HUDEP-2 (cell line): Measurements from ENCODE around the gene RTN3.

Experiments
- DNase-seq, 76 experiments: peaks; one replicate each; lab custom pipeline; 2025; ENCODE audit not compliant: unreplicated experiment in 76 of 76; lab: John Stamatoyannopoulos, UW

RTN3 gene

DNA sequence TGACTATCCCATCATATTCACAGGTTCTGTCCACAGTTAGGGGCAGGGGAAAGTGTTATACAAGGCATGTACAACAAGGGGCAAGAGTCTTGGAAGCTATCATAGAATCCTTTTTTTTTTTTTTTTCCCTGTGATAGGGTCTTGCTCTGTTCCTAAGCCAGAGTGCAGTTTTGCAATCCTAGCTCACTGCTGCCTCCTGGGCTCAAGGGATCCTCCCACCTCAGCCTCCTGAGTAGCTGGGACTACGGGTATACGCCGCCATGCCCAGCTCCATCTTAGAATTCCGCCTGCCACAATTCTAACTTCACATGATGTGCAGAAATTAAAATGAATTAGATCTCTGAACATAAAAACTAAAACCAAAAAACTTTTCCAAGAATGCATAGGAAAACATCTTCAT is 55.6 kb downstream of the RTN3 start:
- DNase-seq = no peak

- DNase-seq = peak in 9 of 76 experiments; percentile 2 to 14 (median 10)
Observed at GRCh38 chr11:63737718-63738117, 56.4 kb downstream of the RTN3 start.

GRCh38 chr11:63738720-63739360 is 57.5 kb downstream of the RTN3 start:
- DNase-seq = peak in 54 of 76 experiments; percentile 2 to 71 (median 31)

DNA sequence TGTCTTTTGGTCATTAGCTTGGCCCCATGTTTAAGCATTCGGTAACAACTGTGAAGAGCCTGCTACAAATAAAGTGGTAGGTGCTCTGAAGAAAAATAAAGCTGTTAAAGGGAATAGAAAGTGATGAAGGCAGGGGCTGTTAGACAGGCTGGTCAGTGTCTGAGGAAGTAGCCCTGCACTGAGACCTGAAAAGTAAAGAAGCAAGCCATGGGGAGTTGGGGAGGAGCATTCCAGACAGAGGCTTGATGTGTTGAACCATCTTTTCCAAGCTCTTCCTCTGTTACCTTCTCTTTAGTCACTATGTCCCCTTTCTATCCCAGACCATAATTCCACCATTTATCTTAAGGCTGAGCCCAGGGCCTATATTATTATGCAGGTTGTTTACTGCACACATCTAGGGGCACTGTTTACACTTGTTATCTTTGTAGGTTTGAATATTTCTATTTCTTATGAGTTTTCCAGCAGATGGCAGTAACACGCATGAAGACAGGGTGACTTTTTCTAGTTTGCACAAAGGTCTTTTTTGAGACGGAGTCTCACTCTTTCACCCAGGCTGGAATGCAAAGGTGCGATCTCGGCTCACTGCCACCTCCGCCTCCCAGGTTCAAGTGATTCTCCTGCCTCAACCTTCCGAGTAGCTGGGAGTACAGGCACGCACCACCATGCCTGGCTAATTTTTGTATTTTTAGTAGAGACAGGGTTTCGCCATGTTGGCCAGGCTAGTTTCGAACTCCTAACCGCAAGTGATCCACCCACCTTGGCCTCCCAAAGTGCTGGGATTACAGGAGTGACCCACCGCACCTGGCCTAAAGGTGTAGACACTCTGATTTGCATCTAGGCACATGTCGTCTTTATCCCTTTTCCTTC is 64.2 kb downstream of the RTN3 start:
- DNase-seq = peak in 15 of 76 experiments; percentile 5 to 37 (median 21)

- peak in 5 of 76 experiments; percentile 5 to 28 (median 11) for DNase-seq
Observed at GRCh38 chr11:63747011-63747410, 65.7 kb downstream of the RTN3 start.

- DNase-seq = no peak
Observed at GRCh38 chr11:63749624-63750023, 68.3 kb downstream of the RTN3 start.

DNA sequence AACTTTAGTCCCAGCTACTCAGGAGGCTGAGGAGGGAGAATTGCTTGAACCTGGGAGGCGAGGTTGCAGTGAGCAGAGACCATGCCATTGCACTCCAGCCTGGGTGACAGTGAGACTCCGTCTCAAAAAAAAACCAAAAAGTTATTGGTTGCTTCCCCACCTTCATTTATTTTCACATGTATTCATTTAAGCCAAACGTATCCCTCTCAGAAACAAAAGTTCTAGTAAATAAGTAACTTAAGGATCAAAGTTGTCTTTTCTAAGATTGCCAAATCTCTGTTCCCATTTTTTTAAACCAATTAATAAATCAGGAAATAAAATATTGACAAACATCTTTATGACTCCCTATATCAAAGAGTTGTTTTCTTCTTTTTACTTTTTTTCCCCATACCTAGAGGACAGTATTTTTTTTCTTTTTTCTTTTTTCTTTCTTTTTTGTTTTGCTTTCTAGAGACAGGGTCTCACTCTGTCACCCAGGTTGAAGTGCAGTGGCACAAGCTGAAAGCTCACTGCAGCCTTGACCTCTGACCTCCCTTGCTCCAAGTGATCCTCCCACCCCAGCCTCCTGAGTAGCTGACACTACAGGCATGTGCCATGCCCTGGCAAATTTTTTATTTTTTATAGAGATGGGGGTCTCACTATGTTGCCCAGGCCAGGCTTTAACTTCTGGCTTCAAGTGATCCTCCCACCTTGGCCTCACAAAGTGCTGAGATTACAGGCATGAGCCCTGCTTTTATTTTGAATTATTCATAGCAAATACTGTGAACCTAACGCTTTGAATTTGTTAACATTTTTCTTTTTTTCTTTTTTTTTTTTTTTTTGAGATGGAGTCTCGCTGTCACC is 75.8 kb downstream of the RTN3 start:
- no peak for DNase-seq

DNA sequence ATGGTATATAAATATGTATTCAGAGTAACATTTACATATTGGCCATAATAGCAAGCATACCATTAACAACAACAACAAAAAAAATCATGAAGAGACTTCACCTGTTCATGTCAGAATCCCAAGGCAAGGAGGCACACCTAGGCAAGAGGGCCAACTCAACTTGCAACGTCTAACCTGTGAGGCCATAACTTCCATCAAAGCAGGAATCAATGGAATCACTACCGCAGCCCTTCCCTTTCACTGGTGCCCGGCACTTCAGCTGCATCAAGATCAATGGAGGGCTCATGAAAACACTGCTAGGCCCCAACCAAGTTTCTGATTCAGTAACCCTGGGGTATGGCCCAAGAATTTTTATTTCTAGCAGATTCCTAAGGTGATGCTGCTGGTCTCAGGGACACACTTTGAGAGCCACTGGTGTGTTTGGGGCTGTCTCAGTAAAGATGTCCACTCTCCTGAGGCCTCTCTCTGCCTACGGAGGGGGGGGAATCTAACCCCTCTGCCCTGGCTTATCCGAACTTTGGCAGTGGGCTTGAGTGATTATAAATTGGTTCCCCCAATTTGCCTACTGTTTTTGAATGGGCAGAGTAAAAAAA is 79.3 kb downstream of the RTN3 start:
- no peak for DNase-seq

DNA sequence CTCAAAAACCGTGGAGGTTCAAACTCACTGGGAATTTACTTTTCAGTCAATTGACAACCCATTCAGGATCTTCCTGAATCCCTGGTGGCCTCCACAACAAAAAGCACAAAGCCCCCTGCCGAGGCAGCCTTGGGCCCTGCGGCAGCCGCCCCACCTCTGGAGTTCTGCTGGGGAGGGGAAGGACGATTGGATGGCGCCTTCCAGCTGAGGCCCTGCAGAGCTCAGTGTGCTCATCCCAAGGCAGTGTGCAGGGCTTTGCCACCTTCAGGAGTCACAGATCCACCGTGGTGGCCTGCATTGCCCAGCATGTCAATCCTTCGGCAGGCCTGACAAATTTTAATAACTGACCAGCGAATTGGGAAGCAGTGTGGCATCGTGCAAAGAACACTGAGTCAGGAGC is 79.9 kb downstream of the RTN3 start:
- no peak for DNase-seq

DNA sequence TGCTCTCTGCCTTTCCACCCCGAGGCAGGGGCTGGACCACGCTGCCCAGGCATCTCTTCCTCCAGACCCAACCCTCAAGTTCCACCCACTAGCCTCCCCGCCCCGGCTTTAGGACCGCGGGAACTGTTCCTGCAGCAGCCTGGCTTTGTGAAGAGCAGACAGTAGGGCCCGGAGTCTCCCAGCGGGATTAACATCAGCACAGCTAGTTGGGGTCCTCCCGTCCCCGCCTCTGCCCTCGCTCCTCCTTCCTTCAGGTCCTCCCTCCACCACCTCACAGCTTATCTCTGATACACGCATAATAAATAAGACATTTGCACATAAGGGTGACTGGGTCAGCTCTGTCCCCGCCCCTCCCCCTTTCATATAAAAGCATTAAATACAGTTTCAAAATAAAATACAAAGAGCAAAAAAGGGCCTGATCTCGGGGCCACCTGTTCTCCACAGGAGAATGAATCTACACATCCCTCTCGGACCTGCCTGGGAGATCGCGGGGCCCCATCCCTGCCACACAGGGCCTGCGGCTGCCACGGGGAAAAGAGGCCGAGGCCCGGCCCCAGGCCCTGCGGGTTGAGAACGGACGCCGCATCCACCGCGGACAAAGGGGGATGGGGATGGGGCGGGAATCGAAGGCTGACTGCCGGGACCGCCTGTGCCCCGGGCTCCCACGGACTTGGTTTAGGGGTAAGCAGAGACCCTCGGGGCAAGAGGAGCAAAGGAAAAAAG is 80.8 kb downstream of the RTN3 start:
- no peak for DNase-seq

DNA sequence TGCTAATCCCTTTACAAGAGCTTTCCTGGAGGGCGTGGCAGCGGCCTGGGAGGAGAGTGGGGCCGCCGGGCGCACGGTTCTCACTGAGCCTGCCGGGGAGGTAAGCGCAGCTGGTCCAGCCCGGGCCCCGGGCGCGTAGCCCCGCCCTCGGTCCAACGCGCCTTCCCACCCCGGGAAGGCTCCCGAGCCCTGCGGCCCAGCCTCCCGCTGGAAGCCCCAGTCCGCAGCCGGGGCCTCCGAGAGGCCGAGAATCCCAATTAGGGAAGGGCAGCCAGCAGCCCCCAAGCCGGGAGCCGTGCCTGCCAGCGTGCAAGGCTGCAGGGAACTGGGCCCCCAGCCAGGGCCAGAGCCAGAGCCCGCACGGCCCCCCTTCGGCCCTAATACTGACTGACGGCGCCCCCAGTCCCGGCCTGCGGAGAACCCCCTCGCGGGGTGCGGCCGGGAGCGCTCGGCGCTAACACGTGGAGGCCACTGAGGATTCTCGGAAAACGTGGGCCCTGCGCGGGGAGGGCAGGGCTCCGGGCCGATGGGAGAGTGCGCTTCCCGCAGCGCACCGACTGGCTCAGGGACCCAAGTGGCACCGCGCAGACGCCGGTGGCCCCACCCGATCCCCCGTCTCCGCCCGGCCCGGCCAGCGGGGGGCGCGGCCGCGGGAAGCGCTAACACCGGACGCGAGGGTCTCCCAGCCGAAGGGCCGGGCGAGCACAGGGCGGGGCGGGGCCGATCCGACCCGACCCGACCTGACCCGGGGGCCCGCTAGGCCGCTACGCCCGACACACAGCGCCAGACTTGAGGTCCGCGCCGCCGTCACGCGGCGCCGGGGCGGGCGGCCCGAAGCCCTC is 81.6 kb downstream of the RTN3 start:
- no peak for DNase-seq

GRCh38 chr11:63763496-63764339 is 82.4 kb downstream of the RTN3 start:
- DNase-seq = no peak

DNA sequence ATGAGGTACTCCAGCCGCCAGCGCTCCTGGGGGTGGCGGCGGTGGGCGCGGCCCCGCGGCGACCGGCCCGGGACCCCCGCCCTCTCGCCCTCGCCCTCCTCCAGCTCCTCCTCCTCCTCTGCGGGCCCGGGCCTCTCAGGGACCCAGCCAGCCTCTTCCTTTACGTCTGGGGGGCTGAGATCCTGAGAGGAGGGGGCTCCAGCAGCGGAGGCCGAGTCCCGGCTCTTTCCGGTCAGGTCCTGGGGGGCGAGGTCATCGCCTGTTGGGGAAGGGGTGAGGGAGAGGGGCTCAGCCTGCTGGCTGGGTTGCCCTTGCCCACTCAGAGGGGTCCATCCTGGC is 83.0 kb downstream of the RTN3 start:
- no peak for DNase-seq

GRCh38 chr11:63764679-63765647 is 83.7 kb downstream of the RTN3 start:
- DNase-seq = peak in 1 of 76 experiments; percentile 6

DNA sequence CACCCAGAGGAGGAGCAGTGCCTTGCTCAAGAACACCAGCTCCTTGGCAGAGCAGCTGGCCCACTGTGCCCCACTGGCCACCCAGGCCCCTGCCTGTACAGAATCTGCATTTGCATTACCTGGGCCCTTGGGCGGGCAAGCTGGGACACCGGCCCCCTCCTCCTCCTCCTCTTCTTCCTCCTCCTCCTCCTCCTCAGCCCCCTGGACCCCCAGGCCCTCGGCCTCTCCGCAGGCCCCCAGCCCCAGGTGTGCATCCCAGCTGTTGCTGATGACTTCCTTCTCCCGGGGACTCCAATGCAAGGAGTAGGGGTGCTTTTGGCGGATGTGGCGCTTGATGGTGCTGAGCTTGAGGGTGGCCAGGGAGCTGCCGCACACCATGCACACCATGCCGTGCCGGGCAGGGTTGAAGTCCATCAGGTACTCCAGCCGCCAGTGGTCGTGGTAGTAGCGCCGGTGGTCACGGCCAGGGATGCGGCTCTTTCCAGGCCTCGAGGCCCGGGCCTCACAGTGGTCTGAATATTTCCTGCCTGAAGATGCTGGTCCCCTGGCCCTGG is 84.5 kb downstream of the RTN3 start:
- no peak for DNase-seq

DNA sequence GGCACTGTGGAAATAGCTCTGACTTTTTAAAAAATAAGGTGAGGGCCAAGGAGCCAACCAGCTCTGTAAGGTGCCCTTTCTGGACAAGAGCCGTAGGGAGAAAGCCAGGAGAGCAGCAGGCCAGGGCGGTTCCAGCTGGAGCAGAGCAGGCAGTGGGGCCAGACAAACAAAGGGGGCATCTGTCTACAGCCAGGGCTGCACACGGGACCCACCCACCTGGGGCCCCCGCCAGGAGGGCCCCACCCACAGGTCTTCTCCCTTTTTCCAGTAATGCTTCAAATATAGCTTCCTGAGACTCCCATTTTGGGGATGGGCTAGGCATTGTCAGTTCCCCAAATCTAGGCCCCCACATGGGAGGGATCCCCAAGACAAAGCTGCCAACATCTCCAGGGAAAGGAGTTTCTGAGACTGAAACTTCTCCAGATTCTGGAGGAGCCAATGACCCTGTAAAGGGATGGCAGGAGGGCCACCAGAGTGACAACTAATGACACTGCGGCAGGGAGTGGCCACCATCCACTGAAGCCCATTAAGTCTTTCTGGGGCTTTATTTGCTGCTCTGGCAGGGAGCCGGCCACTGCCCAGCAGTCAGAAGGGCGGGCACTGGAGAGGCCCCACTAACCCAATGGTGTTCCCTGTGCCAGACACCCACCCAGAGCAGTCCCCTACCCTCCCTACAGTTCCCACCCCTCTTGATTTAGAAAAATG is 85.4 kb downstream of the RTN3 start:
- no peak for DNase-seq

GRCh38 chr11:63767267-63767564 is 85.9 kb downstream of the RTN3 start:
- peak in 2 of 76 experiments; percentile 13 to 24 for DNase-seq
